ENCODE results near the gene ZNF234. TPM values are rescaled to one million over a fixed set of nuclear protein-coding genes. Genes with fewer than 3 reads are reported as not detected.

The ZNF234 gene
- total RNA-seq (6.0 and 16.4 TPM in 2 replicates), polyA plus RNA-seq (8.1 and 9.2 TPM in 2 replicates)

DNA sequence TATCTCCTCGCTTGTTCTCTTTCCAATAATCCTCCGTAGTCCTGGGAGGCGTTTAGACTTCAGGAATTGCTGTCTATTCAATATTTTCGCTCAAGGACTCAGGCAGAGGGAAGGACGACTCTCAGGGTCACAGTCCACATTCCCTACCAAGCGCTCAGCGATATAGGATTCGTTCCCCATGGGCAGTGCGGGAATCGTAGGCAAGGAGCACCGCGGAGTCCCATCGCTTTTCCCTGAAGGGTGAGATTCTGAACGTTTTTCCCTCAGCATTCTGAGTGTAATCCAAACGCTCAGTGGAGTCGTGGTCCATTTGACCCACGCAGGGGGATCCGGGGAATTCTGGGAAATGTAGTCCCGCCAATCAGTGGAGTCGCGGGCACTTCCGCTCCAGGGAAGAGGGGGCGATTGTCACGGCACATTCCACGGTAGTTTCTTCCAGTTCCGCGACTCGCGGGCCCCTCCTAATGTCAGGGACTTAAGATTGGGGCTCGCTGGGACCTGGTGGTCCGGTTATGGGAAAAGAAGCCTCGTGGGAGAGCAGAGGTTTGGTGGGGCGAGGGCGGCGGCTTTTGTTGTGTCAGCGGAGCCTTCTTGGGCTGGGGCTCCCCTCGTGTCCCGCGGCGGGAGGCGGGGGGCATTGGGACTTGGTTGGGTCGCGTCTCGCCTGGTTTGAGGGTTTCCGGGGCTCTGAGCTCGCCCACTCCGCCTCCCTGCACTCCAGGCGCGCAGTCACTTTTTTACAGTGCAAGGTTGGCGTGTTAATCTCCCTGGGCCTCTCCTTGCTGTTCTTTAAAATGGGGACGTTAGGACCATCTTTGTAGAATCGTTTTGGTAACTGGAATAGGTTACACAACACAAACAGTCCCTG lies at the start of gene ZNF234:
ZNF234 (plus strand) TSS at position 364 of the 868 bp plus-strand sequence. CDS start 3,079 bp downstream, outside the sequence.
- Histone ChIP-seq H3K27me3 (no peaks in the 10 kb centered on the region), H3K9me3 (ENCODE audit: low read depth) (no peaks in the 10 kb centered on the region), H3K36me3 (peaks cover 11% of the 10 kb centered on the region), H3K4me3 (peak within 1 kb of the TSS; percentile 86), H3K4me1 (ENCODE audit: low read depth) (peaks cover 11% of the 10 kb centered on the region), H3K27ac (peak within 1 kb of the TSS; percentile 77)
- DNase-seq (ENCODE audit: low read depth in 1 of 2, low spot score in 1 of 2), result peak; percentile 89 to 91
- TF ChIP-seq, protein P1, sequence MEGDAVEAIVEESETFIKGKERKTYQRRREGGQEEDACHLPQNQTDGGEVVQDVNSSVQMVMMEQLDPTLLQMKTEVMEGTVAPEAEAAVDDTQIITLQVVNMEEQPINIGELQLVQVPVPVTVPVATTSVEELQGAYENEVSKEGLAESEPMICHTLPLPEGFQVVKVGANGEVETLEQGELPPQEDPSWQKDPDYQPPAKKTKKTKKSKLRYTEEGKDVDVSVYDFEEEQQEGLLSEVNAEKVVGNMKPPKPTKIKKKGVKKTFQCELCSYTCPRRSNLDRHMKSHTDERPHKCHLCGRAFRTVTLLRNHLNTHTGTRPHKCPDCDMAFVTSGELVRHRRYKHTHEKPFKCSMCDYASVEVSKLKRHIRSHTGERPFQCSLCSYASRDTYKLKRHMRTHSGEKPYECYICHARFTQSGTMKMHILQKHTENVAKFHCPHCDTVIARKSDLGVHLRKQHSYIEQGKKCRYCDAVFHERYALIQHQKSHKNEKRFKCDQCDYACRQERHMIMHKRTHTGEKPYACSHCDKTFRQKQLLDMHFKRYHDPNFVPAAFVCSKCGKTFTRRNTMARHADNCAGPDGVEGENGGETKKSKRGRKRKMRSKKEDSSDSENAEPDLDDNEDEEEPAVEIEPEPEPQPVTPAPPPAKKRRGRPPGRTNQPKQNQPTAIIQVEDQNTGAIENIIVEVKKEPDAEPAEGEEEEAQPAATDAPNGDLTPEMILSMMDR (IDR thresholded peaks at IDR 0.05; ENCODE audit: low read depth, low read length), result no peak

DNA sequence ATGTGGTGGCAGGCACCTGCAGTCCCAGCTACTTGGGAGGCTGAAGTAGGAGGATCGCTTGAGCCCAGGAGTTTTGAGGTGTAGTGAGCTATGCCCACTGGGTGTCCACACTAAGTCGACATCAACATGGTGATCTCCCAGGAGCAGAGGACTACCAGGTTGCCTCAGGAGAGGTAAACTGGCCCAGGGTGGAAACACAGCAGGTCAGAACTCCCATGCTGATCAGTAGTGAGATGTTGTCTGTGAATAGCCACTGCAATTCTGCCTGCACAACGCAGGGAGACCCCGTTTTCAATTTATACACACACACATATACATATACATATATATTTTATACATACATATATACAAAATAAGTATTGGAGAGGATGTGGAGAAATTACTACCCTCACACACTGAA lies 49.2 kb upstream of the ZNF234 start:
- H3K27me3 ChIP-seq, result no peaks in the 10 kb centered on the region
- no peak overlapping the region for H3K27ac ChIP-seq
- no peak for DNase-seq (ENCODE audit: low read depth in 1 of 2, low spot score in 1 of 2)
- TF ChIP-seq, protein P1 (IDR thresholded peaks at IDR 0.05; ENCODE audit: low read depth, low read length), result no peak
- H3K36me3 ChIP-seq, result no peaks in the 10 kb centered on the region
- no peaks in the 10 kb centered on the region for H3K4me1 ChIP-seq (ENCODE audit: low read depth)
- no peak overlapping the region for H3K4me3 ChIP-seq
- H3K9me3 ChIP-seq (ENCODE audit: low read depth), result no peaks in the 10 kb centered on the region

DNA sequence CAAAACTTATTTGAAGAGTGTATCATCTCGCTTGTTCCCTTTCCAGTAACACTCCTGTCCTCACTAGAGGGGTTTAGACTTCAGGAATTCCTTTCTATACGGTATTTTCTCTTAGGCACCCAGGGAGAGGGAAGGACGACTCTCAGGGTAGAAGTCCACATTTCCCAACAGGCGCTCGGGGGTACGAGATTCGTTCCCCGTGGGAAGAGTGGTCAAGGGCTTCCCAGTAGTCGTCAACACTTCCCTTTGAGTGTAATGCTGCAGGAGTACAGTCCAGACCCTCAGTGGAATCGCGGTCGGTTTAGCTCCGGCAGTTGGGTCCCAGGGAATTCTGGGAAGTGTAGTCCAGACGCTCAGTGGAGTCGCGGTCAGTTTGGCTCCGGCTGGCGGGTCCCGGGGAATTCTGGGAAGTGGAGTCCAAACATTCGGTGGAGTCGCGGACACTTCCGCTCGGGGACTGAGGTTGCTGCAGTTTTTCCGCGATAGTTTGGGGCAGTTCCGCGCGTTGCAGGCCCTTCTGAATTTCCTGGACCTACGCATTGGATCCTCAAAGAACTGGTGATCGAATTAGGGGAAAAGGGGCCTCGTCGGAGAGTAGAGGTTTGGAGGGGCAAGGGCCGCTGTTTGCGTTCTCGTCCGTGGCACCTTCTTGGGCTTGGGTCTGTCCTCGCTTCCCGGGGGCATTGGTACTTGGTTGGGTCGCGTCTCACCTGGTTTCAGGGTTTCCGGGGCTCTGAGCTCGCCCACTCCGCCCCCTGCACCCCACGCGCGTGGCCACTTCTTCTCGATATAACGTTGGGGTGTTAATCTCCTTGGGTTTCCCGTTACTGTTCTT lies 47.2 kb upstream of the ZNF234 start, which contains the start of gene ZNF224:
ZNF224 (plus strand) TSS at position 431 of the 835 bp plus-strand sequence. CDS start 3,513 bp downstream, outside the sequence.
- TF ChIP-seq, protein P1 (IDR thresholded peaks at IDR 0.05; ENCODE audit: low read depth, low read length), result no peak
- peak within 1 kb of the TSS; percentile 77 for H3K27ac ChIP-seq
- peak within 1 kb of the TSS; percentile 69 for H3K4me3 ChIP-seq
- DNase-seq (ENCODE audit: low read depth in 1 of 2, low spot score in 1 of 2), result peak; percentile 94 to 96
- H3K36me3 ChIP-seq, result no peaks in the 10 kb centered on the region
- H3K9me3 ChIP-seq (ENCODE audit: low read depth), result no peaks in the 10 kb centered on the region
- H3K4me1 ChIP-seq (ENCODE audit: low read depth), result no peaks in the 10 kb centered on the region
- H3K27me3 ChIP-seq, result no peaks in the 10 kb centered on the region

DNA sequence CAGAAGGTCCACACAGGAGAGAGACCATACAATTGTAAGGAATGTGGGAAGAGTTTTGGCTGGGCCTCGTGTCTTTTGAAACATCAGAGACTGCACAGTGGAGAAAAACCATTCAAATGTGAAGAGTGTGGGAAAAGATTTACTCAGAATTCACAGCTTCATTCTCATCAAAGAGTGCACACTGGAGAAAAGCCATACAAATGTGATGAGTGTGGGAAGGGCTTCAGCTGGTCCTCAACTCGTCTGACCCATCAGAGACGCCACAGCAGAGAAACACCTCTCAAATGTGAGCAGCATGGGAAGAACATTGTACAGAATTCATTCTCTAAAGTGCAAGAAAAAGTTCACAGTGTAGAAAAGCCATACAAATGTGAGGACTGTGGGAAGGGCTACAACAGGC lies 33.6 kb upstream of the ZNF234 start:
- TF ChIP-seq, protein P1 (IDR thresholded peaks at IDR 0.05; ENCODE audit: low read depth, low read length), result no peak
- H3K27me3 ChIP-seq, result no peaks in the 10 kb centered on the region

DNA sequence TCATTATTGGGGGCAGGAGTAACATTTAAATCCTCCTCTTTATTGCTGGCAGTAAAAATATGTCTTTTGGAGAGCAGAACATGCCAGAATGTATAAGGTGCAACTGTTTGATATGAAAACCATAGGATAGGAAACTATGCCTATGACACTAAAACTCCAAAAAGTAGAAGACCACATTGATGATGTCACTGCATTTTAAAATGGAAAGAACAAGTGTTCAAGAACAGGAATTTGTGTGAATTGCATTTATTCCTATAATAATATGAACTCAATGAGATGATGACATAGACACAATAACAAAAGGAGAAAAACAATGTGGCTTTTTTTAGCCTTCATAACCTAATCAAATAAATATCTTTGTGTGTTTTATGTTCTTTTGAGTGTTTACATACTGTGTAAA lies 31.9 kb upstream of the ZNF234 start:
- DNase-seq (ENCODE audit: low read depth in 1 of 2, low spot score in 1 of 2), result no peak
- H3K36me3 ChIP-seq, result peaks cover 8% of the 10 kb centered on the region
- no peak overlapping the region for H3K4me3 ChIP-seq
- no peaks in the 10 kb centered on the region for H3K9me3 ChIP-seq (ENCODE audit: low read depth)
- H3K4me1 ChIP-seq (ENCODE audit: low read depth), result peaks cover 3% of the 10 kb centered on the region
- H3K27me3 ChIP-seq, result no peaks in the 10 kb centered on the region
- no peak overlapping the region for H3K27ac ChIP-seq
- TF ChIP-seq, protein P1 (IDR thresholded peaks at IDR 0.05; ENCODE audit: low read depth, low read length), result no peak

More for the DNA sequence above, 33.6 kb upstream of the ZNF234 start:
- no peaks in the 10 kb centered on the region for H3K9me3 ChIP-seq (ENCODE audit: low read depth)
- no peak overlapping the region for H3K4me3 ChIP-seq
- peaks cover 20% of the 10 kb centered on the region for H3K36me3 ChIP-seq
- no peak overlapping the region for H3K27ac ChIP-seq
- H3K4me1 ChIP-seq (ENCODE audit: low read depth), result no peaks in the 10 kb centered on the region
- no peak for DNase-seq (ENCODE audit: low read depth in 1 of 2, low spot score in 1 of 2)
